HEK293 (cell line): Measurements from ENCODE around the gene ZNF821.

Experiments
- BCL11B ChIP-seq: fragments of 450-650 bp; formaldehyde crosslinking; IDR thresholded peaks from 2 replicates; pipeline ENCODE4 v1.5.1; 2016; ENCODE audit warnings: low read depth, missing biosample characterization, missing genetic modification characterization
- FEZF1 ChIP-seq: fragments of 450-650 bp; formaldehyde crosslinking; IDR thresholded peaks from 2 replicates; pipeline ENCODE4 v1.5.1; 2016; ENCODE audit warnings: missing biosample characterization, missing genetic modification characterization
- KLF16 ChIP-seq: fragments of 450-650 bp; formaldehyde crosslinking; IDR thresholded peaks from 2 replicates; pipeline ENCODE4 v1.5.1; 2017; ENCODE audit warnings: missing biosample characterization, missing genetic modification characterization
- MZF1 ChIP-seq: fragments of 450-650 bp; formaldehyde crosslinking; IDR thresholded peaks from 2 replicates; pipeline ENCODE4 v1.5.1; 2017; ENCODE audit warnings: missing biosample characterization, missing genetic modification characterization, borderline replicate concordance
- REPIN1 ChIP-seq: fragments of 450-650 bp; formaldehyde crosslinking; IDR thresholded peaks from 2 replicates; pipeline ENCODE4 v1.5.1; 2017; ENCODE audit warnings: missing biosample characterization, missing genetic modification characterization, low read depth
- SALL2 ChIP-seq: fragments of 450-650 bp; formaldehyde crosslinking; IDR thresholded peaks from 2 replicates; pipeline ENCODE4 v1.5.0; 2017; ENCODE audit warnings: missing biosample characterization, mild to moderate bottlenecking, missing genetic modification characterization, borderline replicate concordance
- SETDB1 ChIP-seq: IDR thresholded peaks from one replicate; pipeline ENCODE4 v1.6.1; 2017; ENCODE audit warnings: mild to moderate bottlenecking, low read length, moderate library complexity, mixed read lengths; ENCODE audit not compliant: insufficient read length
- ZBTB8A ChIP-seq: fragments of 450-650 bp; formaldehyde crosslinking; IDR thresholded peaks from 2 replicates; pipeline ENCODE4 v1.5.1; 2016; ENCODE audit warnings: missing biosample characterization, missing genetic modification characterization
- ZFP3 ChIP-seq: fragments of 450-650 bp; formaldehyde crosslinking; IDR thresholded peaks from 2 replicates; pipeline ENCODE4 v1.5.1; 2016; ENCODE audit warnings: low read depth, missing biosample characterization, missing genetic modification characterization
- ZNF175 ChIP-seq: fragments of 450-650 bp; formaldehyde crosslinking; IDR thresholded peaks from 2 replicates; pipeline ENCODE4 v1.5.1; 2016; ENCODE audit warnings: missing biosample characterization, missing genetic modification characterization
- ZNF223 ChIP-seq: fragments of 450-650 bp; formaldehyde crosslinking; IDR thresholded peaks from 2 replicates; pipeline ENCODE4 v1.5.1; 2016; ENCODE audit warnings: missing biosample characterization, missing genetic modification characterization
- ZNF302 ChIP-seq: fragments of 450-650 bp; formaldehyde crosslinking; IDR thresholded peaks from 2 replicates; pipeline ENCODE4 v1.5.1; 2016; ENCODE audit warnings: missing biosample characterization, missing genetic modification characterization, low read depth
- ZNF37A ChIP-seq: fragments of 450-650 bp; IDR thresholded peaks from 2 replicates; pipeline ENCODE4 v1.5.1; 2018; ENCODE audit warnings: missing biosample characterization, missing genetic modification characterization
- ZNF404 ChIP-seq: fragments of 450-650 bp; formaldehyde crosslinking; IDR thresholded peaks from 2 replicates; pipeline ENCODE4 v1.5.1; 2017; ENCODE audit warnings: missing biosample characterization, missing genetic modification characterization
- ZNF423 ChIP-seq: fragments of 450-650 bp; formaldehyde crosslinking; IDR thresholded peaks from 2 replicates; pipeline ENCODE4 v1.5.1; 2016; ENCODE audit warnings: missing biosample characterization, missing genetic modification characterization
- ZNF529 ChIP-seq: fragments of 450-650 bp; formaldehyde crosslinking; IDR thresholded peaks from 2 replicates; pipeline ENCODE4 v1.5.1; 2017; ENCODE audit warnings: missing genetic modification characterization, missing biosample characterization; ENCODE audit not compliant: insufficient replicate concordance
- ZNF560 ChIP-seq: fragments of 450-650 bp; formaldehyde crosslinking; IDR thresholded peaks from 2 replicates; pipeline ENCODE4 v1.5.1; 2017; ENCODE audit warnings: missing biosample characterization, missing genetic modification characterization, borderline replicate concordance
- ZNF610 ChIP-seq: fragments of 450-650 bp; formaldehyde crosslinking; IDR thresholded peaks from 2 replicates; pipeline ENCODE4 v1.5.1; 2016; ENCODE audit warnings: missing biosample characterization, missing genetic modification characterization, borderline replicate concordance
- ZNF654 ChIP-seq: fragments of 450-650 bp; formaldehyde crosslinking; IDR thresholded peaks from 2 replicates; pipeline ENCODE4 v1.5.1; 2016; ENCODE audit warnings: low read depth, missing biosample characterization, missing genetic modification characterization
- TF ChIP-seq, protein P1 (sequence below): fragments of 450-650 bp; formaldehyde crosslinking; IDR thresholded peaks from 2 replicates; pipeline ENCODE4 v1.5.1; 2016; ENCODE audit warnings: missing biosample characterization, missing genetic modification characterization, borderline replicate concordance
- TF ChIP-seq, protein P2 (sequence below): sonication (generic); formaldehyde crosslinking; IDR thresholded peaks from 2 replicates; pipeline ENCODE4 v1.8.1; 2022; ENCODE audit warnings: mild to moderate bottlenecking, moderate library complexity, missing genetic modification reagents
- TF ChIP-seq, protein P3 (sequence below): fragments of 450-650 bp; formaldehyde crosslinking; IDR thresholded peaks from 2 replicates; pipeline ENCODE4 v1.5.1; 2016; ENCODE audit warnings: missing biosample characterization, missing genetic modification characterization
- TF ChIP-seq, protein P4 (sequence below): fragments of 450-650 bp; formaldehyde crosslinking; IDR thresholded peaks from 2 replicates; pipeline ENCODE4 v1.5.1; 2016; ENCODE audit warnings: missing biosample characterization, missing genetic modification characterization, low read depth
- TF ChIP-seq, protein P5 (sequence below): fragments of 450-650 bp; formaldehyde crosslinking; IDR thresholded peaks from 2 replicates; pipeline ENCODE4 v1.5.1; 2016; ENCODE audit warnings: missing biosample characterization, missing genetic modification characterization, borderline replicate concordance
- TF ChIP-seq, protein P6 (sequence below): fragments of 450-650 bp; formaldehyde crosslinking; IDR thresholded peaks from 2 replicates; pipeline ENCODE4 v1.5.1; 2016; ENCODE audit warnings: missing biosample characterization, missing genetic modification characterization
- TF ChIP-seq, protein P7 (sequence below): fragments of 450-650 bp; formaldehyde crosslinking; IDR thresholded peaks from 2 replicates; pipeline ENCODE4 v1.5.1; 2016; ENCODE audit warnings: missing biosample characterization, missing genetic modification characterization

Gene ZNF821

DNA sequence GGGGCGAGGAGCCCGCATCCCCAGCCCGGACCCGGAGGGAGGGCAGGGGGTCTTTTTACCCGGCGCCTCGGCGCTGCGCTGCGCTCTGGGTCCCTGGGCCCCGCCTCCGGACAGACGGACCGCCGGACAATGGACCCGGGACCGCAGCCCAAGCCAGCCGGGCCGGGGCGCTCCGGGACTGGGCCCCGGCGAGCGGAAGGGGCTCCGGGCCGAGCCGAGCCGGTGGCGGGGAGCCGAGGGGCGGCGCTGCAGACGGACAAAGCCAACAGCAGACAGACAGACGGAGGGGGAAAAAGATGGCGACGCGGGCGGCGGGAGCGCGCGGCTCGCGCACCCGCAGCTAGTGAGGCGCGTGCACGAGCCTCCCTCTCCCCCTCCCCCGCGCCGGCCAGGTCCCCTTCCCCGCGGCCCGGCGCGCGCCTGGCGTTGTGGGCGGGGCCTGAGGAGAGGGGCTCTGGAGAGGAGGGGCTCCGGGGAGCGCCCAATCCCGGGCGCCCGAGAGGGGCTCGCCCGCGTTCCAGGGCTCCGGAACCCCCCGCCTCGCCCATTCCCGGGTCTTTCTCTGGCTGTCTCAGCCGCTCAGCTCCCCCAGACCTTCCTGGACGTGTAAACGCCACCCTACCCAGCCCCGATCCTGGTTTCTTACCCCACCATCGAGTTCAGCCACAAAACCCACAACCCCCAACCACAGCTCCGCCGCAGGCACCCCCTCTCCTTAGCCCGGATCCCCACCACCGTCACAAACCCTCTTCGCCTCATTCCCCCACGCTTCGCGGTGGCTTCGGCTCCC is at the start of gene ZNF821 (continued):
- TF ChIP-seq, protein P1, sequence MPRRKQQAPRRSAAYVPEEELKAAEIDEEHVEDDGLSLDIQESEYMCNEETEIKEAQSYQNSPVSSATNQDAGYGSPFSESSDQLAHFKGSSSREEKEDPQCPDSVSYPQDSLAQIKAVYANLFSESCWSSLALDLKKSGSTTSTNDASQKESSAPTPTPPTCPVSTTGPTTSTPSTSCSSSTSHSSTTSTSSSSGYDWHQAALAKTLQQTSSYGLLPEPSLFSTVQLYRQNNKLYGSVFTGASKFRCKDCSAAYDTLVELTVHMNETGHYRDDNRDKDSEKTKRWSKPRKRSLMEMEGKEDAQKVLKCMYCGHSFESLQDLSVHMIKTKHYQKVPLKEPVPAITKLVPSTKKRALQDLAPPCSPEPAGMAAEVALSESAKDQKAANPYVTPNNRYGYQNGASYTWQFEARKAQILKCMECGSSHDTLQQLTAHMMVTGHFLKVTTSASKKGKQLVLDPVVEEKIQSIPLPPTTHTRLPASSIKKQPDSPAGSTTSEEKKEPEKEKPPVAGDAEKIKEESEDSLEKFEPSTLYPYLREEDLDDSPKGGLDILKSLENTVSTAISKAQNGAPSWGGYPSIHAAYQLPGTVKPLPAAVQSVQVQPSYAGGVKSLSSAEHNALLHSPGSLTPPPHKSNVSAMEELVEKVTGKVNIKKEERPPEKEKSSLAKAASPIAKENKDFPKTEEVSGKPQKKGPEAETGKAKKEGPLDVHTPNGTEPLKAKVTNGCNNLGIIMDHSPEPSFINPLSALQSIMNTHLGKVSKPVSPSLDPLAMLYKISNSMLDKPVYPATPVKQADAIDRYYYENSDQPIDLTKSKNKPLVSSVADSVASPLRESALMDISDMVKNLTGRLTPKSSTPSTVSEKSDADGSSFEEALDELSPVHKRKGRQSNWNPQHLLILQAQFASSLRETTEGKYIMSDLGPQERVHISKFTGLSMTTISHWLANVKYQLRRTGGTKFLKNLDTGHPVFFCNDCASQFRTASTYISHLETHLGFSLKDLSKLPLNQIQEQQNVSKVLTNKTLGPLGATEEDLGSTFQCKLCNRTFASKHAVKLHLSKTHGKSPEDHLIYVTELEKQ: no peak
- TF ChIP-seq MZF1 (no peak), ZNF404 (tag by site-specific recombination) (no peak), ZNF302 (tag by site-specific recombination) (no peak), FEZF1 (tag by site-specific recombination) (no peak), BCL11B (no peak), ZBTB8A (peak; percentile 99), ZNF37A (tag by site-specific recombination) (no peak), ZFP3 (no peak), ZNF529 (tag by site-specific recombination) (no peak), ZNF654 (no peak), REPIN1 (tag by site-specific recombination) (no peak), ZNF175 (tag by site-specific recombination) (no peak), ZNF223 (tag by site-specific recombination) (no peak), KLF16 (tag by site-specific recombination) (peak; percentile 55; the same call in 1 of the 2 replicates), SETDB1 (no peak), SALL2 (tag by site-specific recombination) (no peak), ZNF423 (no peak; the same call in 1 of the 2 replicates), ZNF610 (tag by site-specific recombination) (no peak), ZNF560 (no peak)
- TF ChIP-seq, protein P2, sequence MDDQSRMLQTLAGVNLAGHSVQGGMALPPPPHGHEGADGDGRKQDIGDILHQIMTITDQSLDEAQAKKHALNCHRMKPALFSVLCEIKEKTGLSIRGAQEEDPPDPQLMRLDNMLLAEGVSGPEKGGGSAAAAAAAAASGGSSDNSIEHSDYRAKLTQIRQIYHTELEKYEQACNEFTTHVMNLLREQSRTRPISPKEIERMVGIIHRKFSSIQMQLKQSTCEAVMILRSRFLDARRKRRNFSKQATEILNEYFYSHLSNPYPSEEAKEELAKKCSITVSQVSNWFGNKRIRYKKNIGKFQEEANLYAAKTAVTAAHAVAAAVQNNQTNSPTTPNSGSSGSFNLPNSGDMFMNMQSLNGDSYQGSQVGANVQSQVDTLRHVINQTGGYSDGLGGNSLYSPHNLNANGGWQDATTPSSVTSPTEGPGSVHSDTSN (CRISPR knock-in tag): no peak
- TF ChIP-seq, protein P3, sequence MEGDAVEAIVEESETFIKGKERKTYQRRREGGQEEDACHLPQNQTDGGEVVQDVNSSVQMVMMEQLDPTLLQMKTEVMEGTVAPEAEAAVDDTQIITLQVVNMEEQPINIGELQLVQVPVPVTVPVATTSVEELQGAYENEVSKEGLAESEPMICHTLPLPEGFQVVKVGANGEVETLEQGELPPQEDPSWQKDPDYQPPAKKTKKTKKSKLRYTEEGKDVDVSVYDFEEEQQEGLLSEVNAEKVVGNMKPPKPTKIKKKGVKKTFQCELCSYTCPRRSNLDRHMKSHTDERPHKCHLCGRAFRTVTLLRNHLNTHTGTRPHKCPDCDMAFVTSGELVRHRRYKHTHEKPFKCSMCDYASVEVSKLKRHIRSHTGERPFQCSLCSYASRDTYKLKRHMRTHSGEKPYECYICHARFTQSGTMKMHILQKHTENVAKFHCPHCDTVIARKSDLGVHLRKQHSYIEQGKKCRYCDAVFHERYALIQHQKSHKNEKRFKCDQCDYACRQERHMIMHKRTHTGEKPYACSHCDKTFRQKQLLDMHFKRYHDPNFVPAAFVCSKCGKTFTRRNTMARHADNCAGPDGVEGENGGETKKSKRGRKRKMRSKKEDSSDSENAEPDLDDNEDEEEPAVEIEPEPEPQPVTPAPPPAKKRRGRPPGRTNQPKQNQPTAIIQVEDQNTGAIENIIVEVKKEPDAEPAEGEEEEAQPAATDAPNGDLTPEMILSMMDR (tag by site-specific recombination): no peak
- TF ChIP-seq, protein P4, sequence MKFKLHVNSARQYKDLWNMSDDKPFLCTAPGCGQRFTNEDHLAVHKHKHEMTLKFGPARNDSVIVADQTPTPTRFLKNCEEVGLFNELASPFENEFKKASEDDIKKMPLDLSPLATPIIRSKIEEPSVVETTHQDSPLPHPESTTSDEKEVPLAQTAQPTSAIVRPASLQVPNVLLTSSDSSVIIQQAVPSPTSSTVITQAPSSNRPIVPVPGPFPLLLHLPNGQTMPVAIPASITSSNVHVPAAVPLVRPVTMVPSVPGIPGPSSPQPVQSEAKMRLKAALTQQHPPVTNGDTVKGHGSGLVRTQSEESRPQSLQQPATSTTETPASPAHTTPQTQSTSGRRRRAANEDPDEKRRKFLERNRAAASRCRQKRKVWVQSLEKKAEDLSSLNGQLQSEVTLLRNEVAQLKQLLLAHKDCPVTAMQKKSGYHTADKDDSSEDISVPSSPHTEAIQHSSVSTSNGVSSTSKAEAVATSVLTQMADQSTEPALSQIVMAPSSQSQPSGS (tag by site-specific recombination): no peak
- TF ChIP-seq, protein P5, sequence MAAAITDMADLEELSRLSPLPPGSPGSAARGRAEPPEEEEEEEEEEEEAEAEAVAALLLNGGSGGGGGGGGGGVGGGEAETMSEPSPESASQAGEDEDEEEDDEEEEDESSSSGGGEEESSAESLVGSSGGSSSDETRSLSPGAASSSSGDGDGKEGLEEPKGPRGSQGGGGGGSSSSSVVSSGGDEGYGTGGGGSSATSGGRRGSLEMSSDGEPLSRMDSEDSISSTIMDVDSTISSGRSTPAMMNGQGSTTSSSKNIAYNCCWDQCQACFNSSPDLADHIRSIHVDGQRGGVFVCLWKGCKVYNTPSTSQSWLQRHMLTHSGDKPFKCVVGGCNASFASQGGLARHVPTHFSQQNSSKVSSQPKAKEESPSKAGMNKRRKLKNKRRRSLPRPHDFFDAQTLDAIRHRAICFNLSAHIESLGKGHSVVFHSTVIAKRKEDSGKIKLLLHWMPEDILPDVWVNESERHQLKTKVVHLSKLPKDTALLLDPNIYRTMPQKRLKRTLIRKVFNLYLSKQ (tag by site-specific recombination): no peak
- TF ChIP-seq, protein P6, sequence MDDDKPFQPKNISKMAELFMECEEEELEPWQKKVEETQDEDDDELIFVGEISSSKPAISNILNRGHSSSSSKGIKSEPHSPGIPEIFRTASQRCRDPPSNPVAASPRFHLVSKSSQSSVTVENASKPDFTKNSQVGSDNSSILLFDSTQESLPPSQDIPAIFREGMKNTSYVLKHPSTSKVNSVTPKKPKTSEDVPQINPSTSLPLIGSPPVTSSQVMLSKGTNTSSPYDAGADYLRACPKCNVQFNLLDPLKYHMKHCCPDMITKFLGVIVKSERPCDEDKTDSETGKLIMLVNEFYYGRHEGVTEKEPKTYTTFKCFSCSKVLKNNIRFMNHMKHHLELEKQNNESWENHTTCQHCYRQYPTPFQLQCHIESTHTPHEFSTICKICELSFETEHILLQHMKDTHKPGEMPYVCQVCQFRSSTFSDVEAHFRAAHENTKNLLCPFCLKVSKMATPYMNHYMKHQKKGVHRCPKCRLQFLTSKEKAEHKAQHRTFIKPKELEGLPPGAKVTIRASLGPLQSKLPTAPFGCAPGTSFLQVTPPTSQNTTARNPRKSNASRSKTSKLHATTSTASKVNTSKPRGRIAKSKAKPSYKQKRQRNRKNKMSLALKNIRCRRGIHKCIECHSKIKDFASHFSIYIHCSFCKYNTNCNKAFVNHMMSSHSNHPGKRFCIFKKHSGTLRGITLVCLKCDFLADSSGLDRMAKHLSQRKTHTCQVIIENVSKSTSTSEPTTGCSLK (tag by site-specific recombination): no peak
- TF ChIP-seq, protein P7, sequence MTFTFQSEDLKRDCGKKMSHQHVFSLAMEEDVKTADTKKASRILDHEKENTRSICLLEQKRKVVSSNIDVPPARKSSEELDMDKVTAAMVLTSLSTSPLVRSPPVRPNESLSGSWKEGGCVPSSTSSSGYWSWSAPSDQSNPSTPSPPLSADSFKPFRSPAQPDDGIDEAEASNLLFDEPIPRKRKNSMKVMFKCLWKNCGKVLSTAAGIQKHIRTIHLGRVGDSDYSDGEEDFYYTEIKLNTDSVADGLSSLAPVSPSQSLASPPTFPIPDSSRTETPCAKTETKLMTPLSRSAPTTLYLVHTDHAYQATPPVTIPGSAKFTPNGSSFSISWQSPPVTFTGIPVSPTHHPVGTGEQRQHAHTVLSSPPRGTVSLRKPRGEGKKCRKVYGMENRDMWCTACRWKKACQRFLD (tag by site-specific recombination): no peak
